Mesodermal cell (in vitro differentiated cells): ENCODE data around the gene GATA3.

Experiments
- H3K27ac ChIP-seq: 2 replicates; pipeline ENCODE4 v1.7.0; 2013; ENCODE audit warnings: mild to moderate bottlenecking, low read depth, low read length, moderate library complexity; ENCODE audit not compliant: severe bottlenecking
- H3K36me3 ChIP-seq: 2 replicates; pipeline ENCODE4 v1.7.1; 2013; ENCODE audit warnings: mild to moderate bottlenecking, low read length, moderate library complexity; ENCODE audit not compliant: control insufficient read depth, insufficient read depth
- H3K4me1 ChIP-seq: one replicate; pipeline ENCODE4 v1.7.1; 2013; ENCODE audit warnings: mild to moderate bottlenecking, low read length; ENCODE audit not compliant: insufficient read depth, control insufficient read depth, poor library complexity, severe bottlenecking
- H3K4me3 ChIP-seq: 2 replicates; pipeline ENCODE4 v1.7.0; 2013; ENCODE audit warnings: low read length, control low read depth, mild to moderate bottlenecking; ENCODE audit not compliant: insufficient read depth, poor library complexity, severe bottlenecking; ENCODE audit errors: extremely low read depth
- H3K9me3 ChIP-seq: 2 replicates; pipeline ENCODE4 v1.7.1; 2013; ENCODE audit warnings: mild to moderate bottlenecking, low read length, moderate library complexity; ENCODE audit not compliant: control insufficient read depth
- WGBS, 2 experiments: methylation state at CpG; one replicate each; pipeline ENCODE4 v1.1.5; 2013; ENCODE audit warnings: missing lambda C conversion rate in 2 of 2; ENCODE audit not compliant: insufficient coverage in 2 of 2; 5-methylcytosine and 5-hydroxymethylcytosine counted together

Gene GATA3

DNA sequence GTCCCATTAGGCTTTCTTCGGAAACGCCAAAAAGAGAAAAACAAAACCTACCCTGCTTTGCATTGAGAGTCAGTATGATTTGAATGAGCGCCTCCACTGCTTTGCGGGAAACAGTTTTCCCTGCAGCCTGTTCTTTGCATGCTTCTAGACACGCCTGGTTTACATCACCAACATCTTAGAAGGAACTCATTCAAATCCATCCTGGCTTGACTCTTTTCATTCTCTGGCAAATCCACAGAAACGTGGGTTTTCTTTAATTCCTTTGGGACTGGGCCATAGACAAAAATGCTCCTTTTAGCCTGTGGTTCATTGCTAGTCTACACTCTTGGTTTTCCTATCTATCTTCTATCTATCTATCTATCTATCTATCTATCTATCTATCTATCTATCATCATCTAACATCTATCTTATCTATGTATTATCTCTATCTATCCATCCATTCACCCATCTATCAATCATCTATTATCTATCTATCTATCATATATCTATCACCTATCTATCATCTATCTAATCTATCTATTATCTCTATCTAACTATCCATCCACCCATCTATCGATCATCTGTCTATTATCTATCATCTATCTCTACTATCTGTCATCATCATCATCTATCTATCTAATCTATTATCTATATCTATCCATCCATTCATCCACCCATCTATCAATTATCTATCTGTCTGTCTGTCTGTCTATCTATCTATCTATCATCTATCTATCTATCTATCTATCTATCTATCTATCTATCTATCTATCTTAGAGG, 68.3 kb downstream of the GATA3 start:
- 85 to 90% methylated on average over 7 of the region's 7 CpGs for WGBS, 2 experiments
- Histone ChIP-seq H3K4me3 (no peak overlapping the region), H3K9me3 (no peaks in the 10 kb centered on the region), H3K27ac (no peak overlapping the region), H3K36me3 (no peaks in the 10 kb centered on the region), H3K4me1 (no peaks in the 10 kb centered on the region)

- H3K4me1 ChIP-seq = no peaks in the 10 kb centered on the region
- WGBS, 2 experiments = no CpG with 5 or more reads among the region's 2 CpGs
- H3K9me3 ChIP-seq = no peaks in the 10 kb centered on the region
- H3K36me3 ChIP-seq = no peaks in the 10 kb centered on the region
- no peak overlapping the region for H3K4me3 ChIP-seq
- no peak overlapping the region for H3K27ac ChIP-seq
Observed at GRCh38 chr10:8124436-8124835, 69.9 kb downstream of the GATA3 start.
